K562 (cell line): Measurements from ENCODE around the gene RGS6. TPM values are rescaled to one million over a fixed set of nuclear protein-coding genes. Genes with fewer than 3 reads are reported as not detected.

ENCODE experiments used
- REST ChIP-seq, 2 experiments: fragments of 450-650 bp; formaldehyde crosslinking in 1 of 2; IDR thresholded peaks; 2 replicates each; pipeline versions ENCODE4 v1.4.0 to v1.6.1; 2014 to 2020; ENCODE audit warnings: mild to moderate bottlenecking in 2 of 2, borderline replicate concordance in 1 of 2, low read depth in 1 of 2
- polyA plus RNA-seq, 8 experiments: library from polyadenylated mRNA; depleted of rRNA in 4 of 8; stranded (reverse) in 5 of 8; unstranded in 3 of 8; fragments of >200 nt; fragmentation: Nextera tagmentation in 2 of 8; fragmentation: Illumina TruSeq in 1 of 8; extraction: Ambion mirVana in 2 of 8; extraction: Trizol in 1 of 8; gene quantifications; 2 replicates each; pipeline versions ENCODE4 v1.2.1 to v1.2.3, GENCODE V29; 2011 to 2014; ENCODE audit warnings: inconsistent platforms in 1 of 8, missing spikeins in 1 of 8
- total RNA-seq, 7 experiments: library from RNA; depleted of rRNA in 6 of 7; stranded (reverse); fragments of >200 nt in 6 of 7; fragmentation: Illumina TruSeq in 2 of 7; extraction: Trizol in 2 of 7; gene quantifications; 2 replicates each; pipeline versions ENCODE4 v1.2.1 to v1.2.3, GENCODE V29; 2011 to 2021; ENCODE audit warnings: low replicate concordance in 1 of 7

RGS6 gene
- total and polyA plus RNA-seq, 9 of the 15 experiments (the other 6 are each of a cell fraction or from before 2014, with no cell fraction given) = not detected

- TF ChIP-seq REST (IDR thresholded peaks at IDR 0.05; ENCODE audit: borderline replicate concordance) (no peak), REST (CRISPR knock-in tag; IDR thresholded peaks at IDR 0.05; ENCODE audit: low read depth) (no peak)
Measured at GRCh38 chr14:72597252-72598233, 665.3 kb downstream of the RGS6 start (continued).
